HUES64 (cell line): ENCODE measurements around the gene SLC18A3.

Source experiments
- H3K27ac ChIP-seq: 2 replicates; pipeline ENCODE4 v1.7.0; 2013; ENCODE audit warnings: low read depth, low read length, inconsistent platforms
- H3K27me3 ChIP-seq: 2 replicates; pipeline ENCODE4 v1.6.1; 2013; ENCODE audit warnings: mild to moderate bottlenecking, low read length; ENCODE audit not compliant: insufficient read depth
- H3K36me3 ChIP-seq: 2 replicates; pipeline ENCODE4 v1.6.1; 2013; ENCODE audit warnings: mild to moderate bottlenecking, low read length; ENCODE audit not compliant: insufficient read depth
- H3K4me1 ChIP-seq: 2 replicates; pipeline ENCODE4 v1.6.1; 2013; ENCODE audit warnings: mild to moderate bottlenecking, low read length, moderate library complexity; ENCODE audit not compliant: insufficient read depth
- H3K4me3 ChIP-seq: 2 replicates; pipeline ENCODE4 v1.5.1; 2013; ENCODE audit warnings: mild to moderate bottlenecking, low read length, moderate library complexity
- H3K9ac ChIP-seq: 2 replicates; pipeline ENCODE4 v1.6.1; 2013; ENCODE audit warnings: mild to moderate bottlenecking, low read depth, low read length
- H3K9me3 ChIP-seq: 2 replicates; pipeline ENCODE4 v1.6.1; 2013; ENCODE audit warnings: low read depth, low read length; ENCODE audit not compliant: insufficient read depth
- WGBS: fragments of 150-250, 120-280 bp; methylation state at CpG from one replicate; pipeline ENCODE4 v1.1.7; 2013; ENCODE audit warnings: missing lambda C conversion rate; 5-methylcytosine and 5-hydroxymethylcytosine counted together

Gene SLC18A3

DNA sequence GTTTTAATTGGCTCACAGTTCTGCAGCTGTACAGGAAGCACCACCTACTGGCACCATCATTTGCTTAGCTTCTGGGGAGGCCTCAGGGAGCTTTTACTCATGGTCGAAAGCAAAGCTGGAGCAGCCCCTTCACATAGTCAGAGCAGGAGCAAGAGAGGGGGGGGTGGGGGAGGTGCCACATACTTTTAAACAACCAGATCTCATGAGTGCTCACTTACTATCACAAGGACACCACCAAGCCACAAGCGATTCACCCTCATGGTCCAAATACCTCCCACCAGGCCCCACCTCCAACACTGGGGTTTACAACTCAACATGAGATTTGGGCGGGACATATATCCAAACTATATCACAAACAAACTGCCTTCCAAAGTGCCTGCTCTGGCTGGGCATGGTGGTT is 31.7 kb upstream of the SLC18A3 start:
- Histone ChIP-seq H3K9ac (no peak overlapping the region), H3K4me3 (no peak overlapping the region), H3K27me3 (no peaks in the 10 kb centered on the region), H3K27ac (no peak overlapping the region), H3K4me1 (no peaks in the 10 kb centered on the region), H3K36me3 (no peaks in the 10 kb centered on the region), H3K9me3 (no peaks in the 10 kb centered on the region)
- 95% methylated on average over 2 of the region's 3 CpGs for WGBS

DNA sequence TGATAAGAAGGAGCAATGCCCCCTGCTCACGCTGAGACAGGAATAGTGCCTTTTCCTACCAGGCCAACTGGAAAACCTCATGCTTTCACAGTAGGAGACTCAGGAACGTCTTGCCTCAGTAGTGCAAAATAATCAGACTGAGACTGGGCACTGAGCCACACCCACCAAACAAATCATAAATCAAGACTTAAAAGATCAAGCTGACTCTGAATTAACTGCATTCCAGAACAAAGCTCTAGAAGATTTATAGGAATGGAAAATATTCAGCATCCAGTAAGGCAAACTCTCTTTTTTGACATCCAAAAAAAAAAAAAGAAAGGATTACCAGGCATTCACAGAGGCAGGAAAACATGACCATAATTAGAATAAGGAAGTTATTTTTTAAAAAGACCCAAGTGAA is 30.5 kb upstream of the SLC18A3 start:
- Histone ChIP-seq H3K9me3 (no peaks in the 10 kb centered on the region), H3K27me3 (no peaks in the 10 kb centered on the region), H3K36me3 (no peaks in the 10 kb centered on the region), H3K9ac (no peak overlapping the region), H3K4me3 (no peak overlapping the region), H3K4me1 (no peaks in the 10 kb centered on the region), H3K27ac (no peak overlapping the region)
- WGBS = 77% methylated on average over 2 of the region's 2 CpGs

DNA sequence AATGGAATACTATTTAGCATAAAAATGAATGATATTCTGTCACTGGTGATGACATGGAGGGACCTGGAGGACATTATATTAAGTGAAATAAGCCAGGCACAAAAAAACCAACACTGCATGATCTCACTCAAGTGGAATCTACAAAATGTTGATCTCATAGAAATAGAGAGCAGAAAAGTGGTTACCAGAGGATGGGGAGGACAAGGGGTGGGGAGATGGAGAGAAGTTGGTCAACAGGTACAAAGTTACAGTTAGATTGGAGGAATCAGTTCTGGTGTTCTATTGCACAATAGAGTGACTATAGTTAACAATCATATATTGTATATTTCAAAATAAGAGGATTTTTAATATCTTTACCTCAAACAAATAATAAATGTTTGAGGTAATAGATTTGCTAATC is 24.7 kb upstream of the SLC18A3 start:
- Histone ChIP-seq H3K27me3 (no peaks in the 10 kb centered on the region), H3K9me3 (no peaks in the 10 kb centered on the region), H3K27ac (no peak overlapping the region), H3K4me3 (no peak overlapping the region), H3K9ac (no peak overlapping the region), H3K4me1 (no peaks in the 10 kb centered on the region; the same call in 1 of the 2 replicates), H3K36me3 (no peaks in the 10 kb centered on the region)

DNA sequence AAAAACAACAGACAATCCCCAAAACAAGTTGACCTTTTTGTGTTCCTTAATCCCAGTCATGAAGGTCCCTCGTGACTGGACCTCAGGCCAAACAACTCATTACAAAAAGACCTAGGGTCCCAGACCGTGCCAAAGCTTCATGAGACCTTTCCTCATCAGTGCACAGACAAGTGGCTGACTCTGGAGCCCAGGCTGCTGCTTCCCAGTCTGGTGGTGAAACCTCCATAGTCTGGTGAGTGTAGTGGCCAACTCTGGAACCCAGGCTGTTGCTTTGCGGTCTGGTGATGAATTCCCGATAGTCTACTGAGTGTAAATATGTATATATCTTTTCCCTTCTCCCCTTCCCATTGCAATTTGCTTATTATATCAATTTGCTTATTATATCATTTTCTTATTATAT is 22.1 kb upstream of the SLC18A3 start:
- Histone ChIP-seq H3K27me3 (no peaks in the 10 kb centered on the region), H3K27ac (no peak overlapping the region), H3K4me1 (no peaks in the 10 kb centered on the region; the same call in 1 of the 2 replicates), H3K9me3 (no peaks in the 10 kb centered on the region), H3K4me3 (no peak overlapping the region), H3K9ac (no peak overlapping the region), H3K36me3 (no peaks in the 10 kb centered on the region)
- WGBS = 94% methylated on average over 3 of the region's 4 CpGs

DNA sequence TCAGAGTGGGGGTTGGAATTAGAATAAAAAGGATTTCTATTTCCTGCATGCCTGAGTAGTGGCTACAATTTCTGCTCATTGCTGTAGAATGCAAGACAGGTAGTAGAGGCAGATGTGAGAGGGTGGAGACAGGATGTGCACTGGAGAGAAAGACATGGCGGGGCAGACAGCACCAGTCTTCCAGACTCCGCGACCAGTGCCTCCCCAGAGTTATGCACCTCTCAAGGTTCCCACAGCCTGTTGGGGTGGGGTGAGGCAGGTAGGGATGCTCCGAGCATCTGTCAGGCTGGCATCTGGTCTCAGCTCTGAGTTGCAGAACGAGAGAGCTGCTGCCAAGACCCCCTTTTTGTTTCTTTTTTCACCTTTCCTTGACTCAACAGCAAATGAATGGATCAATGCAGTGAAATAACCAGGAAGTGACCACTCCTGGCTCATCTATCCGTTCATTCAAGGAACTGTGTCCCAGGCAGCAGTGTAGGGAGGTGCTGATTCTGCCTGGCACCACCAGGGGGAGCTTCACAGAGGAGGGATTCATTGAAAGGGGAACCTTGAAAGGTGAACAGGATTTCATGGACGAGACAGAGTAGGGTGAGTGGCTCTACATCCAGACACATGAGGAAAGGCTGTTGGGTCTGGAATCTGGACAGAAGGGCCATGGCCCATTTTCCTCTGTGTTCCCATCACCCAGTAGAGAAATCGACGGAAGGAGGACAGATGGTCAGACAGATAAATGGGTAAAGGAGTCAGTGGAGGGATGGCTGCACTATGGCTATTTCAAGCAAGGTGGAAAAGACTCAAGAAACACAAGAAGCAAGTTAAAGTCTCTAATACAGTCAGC is 17.2 kb upstream of the SLC18A3 start:
- H3K4me1 ChIP-seq = no peaks in the 10 kb centered on the region
- H3K4me3 ChIP-seq = no peak overlapping the region
- WGBS = 58% methylated on average over 7 of the region's 9 CpGs
- no peaks in the 10 kb centered on the region for H3K36me3 ChIP-seq
- no peaks in the 10 kb centered on the region for H3K9me3 ChIP-seq
- no peak overlapping the region for H3K27ac ChIP-seq
- no peak overlapping the region for H3K9ac ChIP-seq
- H3K27me3 ChIP-seq = no peaks in the 10 kb centered on the region; the same call in 1 of the 2 replicates

DNA sequence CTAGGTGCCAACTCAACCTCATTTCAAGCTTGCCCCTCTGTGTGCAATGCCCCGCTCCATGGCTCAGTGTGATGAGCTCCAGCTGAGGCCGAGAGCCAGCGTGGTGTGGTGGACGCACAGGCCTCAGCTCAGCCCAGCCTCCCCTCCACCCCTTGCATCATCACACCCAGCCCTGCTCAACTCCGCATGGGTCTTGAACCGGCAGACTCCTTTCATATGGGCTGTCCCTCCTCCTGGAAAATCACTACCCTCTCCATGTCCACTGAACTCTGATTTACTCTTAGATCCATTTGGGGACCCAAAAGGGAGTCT is 16.6 kb upstream of the SLC18A3 start:
- 91% methylated on average over 6 of the region's 6 CpGs for WGBS

DNA sequence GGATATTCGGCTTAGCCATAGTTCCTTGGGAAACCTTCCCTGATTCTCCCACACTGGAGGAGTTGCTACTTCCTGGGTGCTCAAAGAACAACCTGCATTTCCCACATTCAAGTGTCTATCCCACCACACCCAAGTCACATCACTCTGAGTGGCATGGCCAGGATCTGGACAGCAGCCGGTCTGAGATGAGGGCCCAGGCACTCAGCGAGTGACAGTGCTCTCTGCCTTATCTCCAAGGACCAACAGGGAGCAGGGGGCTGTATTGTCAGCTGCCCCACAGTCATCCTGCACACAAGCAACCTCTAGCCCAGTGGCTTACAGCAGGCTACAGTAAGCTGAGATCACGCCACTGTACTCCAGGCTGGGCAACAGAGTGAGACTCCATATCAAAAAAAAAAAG is 16.1 kb upstream of the SLC18A3 start:
- H3K27me3 ChIP-seq = no peaks in the 10 kb centered on the region; the same call in 1 of the 2 replicates
- H3K4me3 ChIP-seq = no peak overlapping the region
- 84% methylated on average over 4 of the region's 4 CpGs for WGBS
- no peak overlapping the region for H3K9ac ChIP-seq
- H3K36me3 ChIP-seq = no peaks in the 10 kb centered on the region
- H3K27ac ChIP-seq = no peak overlapping the region
- H3K9me3 ChIP-seq = no peaks in the 10 kb centered on the region
- H3K4me1 ChIP-seq = no peaks in the 10 kb centered on the region

More for the DNA sequence above, 16.6 kb upstream of the SLC18A3 start:
- Histone ChIP-seq H3K27me3 (no peaks in the 10 kb centered on the region; the same call in 1 of the 2 replicates), H3K36me3 (no peaks in the 10 kb centered on the region), H3K27ac (no peak overlapping the region), H3K4me3 (no peak overlapping the region), H3K9ac (no peak overlapping the region), H3K9me3 (no peaks in the 10 kb centered on the region), H3K4me1 (no peaks in the 10 kb centered on the region)

DNA sequence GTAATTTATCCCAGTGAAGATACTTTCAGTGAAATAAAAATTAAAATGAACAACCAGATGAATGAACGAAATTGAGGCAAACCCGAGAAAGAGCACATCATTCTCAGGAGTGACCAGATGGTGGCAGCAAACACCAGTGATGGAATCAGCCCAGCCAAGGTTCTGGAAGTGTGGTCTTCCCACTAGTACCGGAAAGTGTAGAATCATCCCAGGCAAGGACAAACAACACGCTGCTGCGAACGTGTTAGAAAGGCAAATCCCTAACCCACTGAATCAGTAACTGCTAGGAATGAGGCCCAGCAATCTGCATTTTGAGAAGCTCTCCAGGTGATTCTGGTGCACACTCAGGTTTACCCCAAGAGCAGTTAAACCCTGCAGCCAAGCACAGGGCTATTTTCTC is 15.5 kb upstream of the SLC18A3 start:
- Histone ChIP-seq H3K9me3 (no peaks in the 10 kb centered on the region), H3K27ac (no peak overlapping the region), H3K4me1 (no peaks in the 10 kb centered on the region), H3K27me3 (no peaks in the 10 kb centered on the region; the same call in 1 of the 2 replicates), H3K4me3 (no peak overlapping the region), H3K9ac (no peak overlapping the region), H3K36me3 (no peaks in the 10 kb centered on the region)
- 12% methylated on average over 6 of the region's 6 CpGs for WGBS

DNA sequence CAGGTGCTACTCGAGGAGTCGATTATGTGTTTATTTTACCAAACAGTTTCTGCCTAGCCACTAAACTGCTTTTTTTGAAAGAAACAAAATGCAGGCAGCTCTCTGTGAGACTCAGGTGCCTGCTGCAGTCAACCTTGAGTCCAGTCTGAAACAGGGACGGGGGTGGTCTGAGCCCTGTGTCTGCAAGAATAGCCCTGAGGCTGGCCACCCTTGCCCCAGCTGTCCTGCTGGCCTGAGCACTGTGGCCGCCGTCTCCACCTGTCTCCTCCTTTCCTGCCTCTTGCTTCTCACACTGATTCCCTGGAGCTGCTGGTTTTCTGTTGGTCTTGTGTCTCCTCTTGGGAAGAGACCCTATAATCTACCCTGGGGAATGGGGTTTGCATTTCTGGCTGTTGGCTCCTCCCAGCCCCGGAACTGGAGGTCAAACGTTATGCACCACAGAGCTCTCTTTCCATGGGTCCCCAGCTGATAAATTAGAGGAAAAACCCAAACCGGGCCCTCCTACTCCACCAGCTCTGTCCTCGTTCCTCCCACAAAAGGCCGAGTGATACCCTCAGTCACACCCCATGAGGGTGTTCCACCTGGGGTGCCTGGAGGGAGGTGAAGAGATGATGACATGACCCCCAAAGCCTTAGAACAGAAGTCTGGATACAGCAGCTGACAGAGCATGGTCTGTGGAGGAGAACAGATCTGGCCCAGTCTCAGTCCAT is 15.0 kb upstream of the SLC18A3 start:
- Histone ChIP-seq H3K4me3 (no peak overlapping the region), H3K27ac (no peak overlapping the region), H3K36me3 (no peaks in the 10 kb centered on the region), H3K9ac (no peak overlapping the region), H3K4me1 (no peaks in the 10 kb centered on the region), H3K9me3 (no peaks in the 10 kb centered on the region), H3K27me3 (no peaks in the 10 kb centered on the region; the same call in 1 of the 2 replicates)
- WGBS = 85% methylated on average over 9 of the region's 10 CpGs

DNA sequence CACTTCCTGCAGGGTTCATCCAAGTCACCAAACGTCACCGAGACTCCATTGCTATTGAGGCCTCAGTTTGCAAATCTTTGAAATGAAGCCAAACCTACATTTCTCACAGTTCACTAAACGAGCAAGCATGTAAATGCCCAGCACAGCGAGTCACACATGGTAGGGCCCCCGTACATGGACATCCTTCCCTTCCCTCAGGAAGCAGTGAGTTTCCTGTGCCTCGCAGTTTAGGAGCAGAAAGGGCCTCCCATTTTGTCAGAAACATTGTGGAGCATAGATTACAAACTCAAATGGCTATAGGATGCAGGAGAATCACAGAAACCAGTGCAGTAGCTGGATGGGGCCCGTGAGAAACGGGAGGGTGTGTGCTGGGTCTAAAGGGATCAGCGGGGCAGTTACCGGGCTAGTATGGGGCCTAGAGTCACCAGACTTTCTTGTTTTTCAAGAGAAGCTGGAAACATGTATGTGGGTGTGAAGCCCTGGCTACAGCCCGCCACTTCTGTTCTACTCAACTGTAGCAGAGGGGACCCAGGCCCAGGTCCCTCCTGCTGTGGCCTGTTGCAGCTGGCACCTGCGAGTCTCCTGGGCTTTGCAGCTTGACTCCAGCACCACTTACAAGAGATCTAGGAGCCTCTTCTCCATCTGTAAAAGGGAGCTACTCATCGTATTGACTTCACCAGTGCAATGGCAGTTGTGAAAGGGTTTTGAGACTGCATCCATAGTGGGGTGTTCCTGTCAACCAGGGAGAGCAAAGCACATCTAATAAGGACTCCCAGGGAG is 14.2 kb upstream of the SLC18A3 start:
- H3K36me3 ChIP-seq = no peaks in the 10 kb centered on the region

DNA sequence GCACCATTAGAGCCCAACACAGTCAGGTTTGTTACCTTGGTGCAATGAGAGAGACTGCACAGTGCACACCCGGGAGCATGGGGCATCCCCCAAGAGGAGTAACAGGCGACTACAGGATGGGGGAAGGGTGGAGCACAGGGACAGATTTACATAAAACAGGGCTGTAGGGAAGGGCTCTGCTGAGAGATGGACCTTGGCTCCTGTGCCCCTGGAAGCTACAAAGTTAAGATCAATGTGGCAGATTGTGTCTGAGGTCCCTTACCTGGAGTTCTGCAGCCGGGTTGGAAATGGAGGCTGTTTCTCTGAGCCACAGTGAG is 13.7 kb upstream of the SLC18A3 start:
- Histone ChIP-seq H3K27me3 (no peaks in the 10 kb centered on the region; the same call in 1 of the 2 replicates), H3K9me3 (no peaks in the 10 kb centered on the region), H3K27ac (no peak overlapping the region), H3K9ac (no peak overlapping the region), H3K36me3 (no peaks in the 10 kb centered on the region), H3K4me1 (no peaks in the 10 kb centered on the region), H3K4me3 (no peak overlapping the region)
- WGBS = 65% methylated on average over 3 of the region's 3 CpGs

More for the DNA sequence above, 14.2 kb upstream of the SLC18A3 start:
- no peaks in the 10 kb centered on the region for H3K4me1 ChIP-seq
- 89% methylated on average over 13 of the region's 13 CpGs for WGBS
- H3K9me3 ChIP-seq = no peaks in the 10 kb centered on the region
- no peaks in the 10 kb centered on the region; the same call in 1 of the 2 replicates for H3K27me3 ChIP-seq
- H3K27ac ChIP-seq = no peak overlapping the region
- H3K4me3 ChIP-seq = no peak overlapping the region
- no peak overlapping the region for H3K9ac ChIP-seq
